GM23338 (cell line): Measurements from ENCODE around the gene MEF2A. TPM values are rescaled to one million over a fixed set of nuclear protein-coding genes. Genes with fewer than 3 reads are reported as not detected.

Experiments used
- ATAC-seq: fragments of 200-7000 bp; cut with Tn5 transposase; 3 replicates; pipeline ENCODE4 v1.9.1; 2020
- DNase-seq: peaks from one replicate; pipeline ENCODE4 v3.0.0-alpha.2; 2015; ENCODE audit warnings: low spot score
- H2AFZ ChIP-seq: fragments of 200-600 bp; sonication (generic); 2 replicates; pipeline ENCODE4 v1.8.0; 2016; ENCODE audit warnings: antibody characterized with exemption, mild to moderate bottlenecking, moderate library complexity
- H3F3A ChIP-seq: fragments of 200-600 bp; sonication (generic); replicated peaks from 2 replicates; pipeline ENCODE4 v1.8.0; 2017; ENCODE audit warnings: antibody characterized with exemption, mixed run types, low read depth
- H3K27ac ChIP-seq: fragments of 200-600 bp; sonication (generic); 2 replicates; pipeline ENCODE4 v1.6.1; 2016; ENCODE audit warnings: low read depth
- H3K27me3 ChIP-seq: fragments of 200-600 bp; sonication (generic); 2 replicates; pipeline ENCODE4 v1.8.0; 2016; ENCODE audit warnings: mild to moderate bottlenecking, mixed run types, moderate library complexity; ENCODE audit not compliant: insufficient read depth
- H3K36me3 ChIP-seq: fragments of 200-600 bp; sonication (generic); 2 replicates; pipeline ENCODE4 v1.8.0; 2016; ENCODE audit warnings: mild to moderate bottlenecking; ENCODE audit not compliant: insufficient read depth
- H3K4me1 ChIP-seq: fragments of 200-600 bp; sonication (generic); 2 replicates; pipeline ENCODE4 v1.8.0; 2016; ENCODE audit warnings: mild to moderate bottlenecking, moderate library complexity; ENCODE audit not compliant: insufficient read depth
- H3K4me2 ChIP-seq: fragments of 200-600 bp; sonication (generic); 2 replicates; pipeline ENCODE4 v1.7.1; 2017; ENCODE audit warnings: mixed run types
- H3K4me3 ChIP-seq: fragments of 200-600 bp; sonication (generic); 2 replicates; pipeline ENCODE4 v1.6.1; 2016; ENCODE audit warnings: mixed run types
- H3K79me2 ChIP-seq: fragments of 200-600 bp; sonication (generic); replicated peaks from 2 replicates; pipeline ENCODE4 v1.8.0; 2017; ENCODE audit warnings: mild to moderate bottlenecking; ENCODE audit not compliant: insufficient read depth
- H3K9me2 ChIP-seq: fragments of 200-600 bp; sonication (generic); 2 replicates; pipeline ENCODE4 v1.8.0; 2017; ENCODE audit not compliant: insufficient read depth
- H4K20me1 ChIP-seq: fragments of 200-600 bp; sonication (generic); replicated peaks from 2 replicates; pipeline ENCODE4 v1.8.0; 2017; ENCODE audit warnings: mild to moderate bottlenecking; ENCODE audit not compliant: insufficient read depth
- H3K27ac Mint-ChIP-seq: 2 replicates; pipeline ENCODE4 v1.8.0; 2020; ENCODE audit warnings: inconsistent platforms, mild to moderate bottlenecking, moderate library complexity, mixed read lengths
- H3K27me3 Mint-ChIP-seq: 3 replicates; pipeline ENCODE4 v1.8.0; 2022; ENCODE audit warnings: low read depth, mild to moderate bottlenecking, moderate library complexity, mixed read lengths, inconsistent platforms; ENCODE audit not compliant: insufficient read depth, poor library complexity
- H3K36me3 Mint-ChIP-seq: 3 replicates; pipeline ENCODE4 v1.8.0; 2021; ENCODE audit warnings: low read depth, mild to moderate bottlenecking, inconsistent platforms, moderate library complexity, mixed read lengths
- H3K4me1 Mint-ChIP-seq: 3 replicates; pipeline ENCODE4 v1.8.0; 2020; ENCODE audit warnings: mild to moderate bottlenecking, inconsistent platforms, mixed read lengths
- H3K4me3 Mint-ChIP-seq: 3 replicates; pipeline ENCODE4 v1.8.0; 2021; ENCODE audit warnings: moderate library complexity, mild to moderate bottlenecking, inconsistent platforms, mixed read lengths
- H3K9me3 Mint-ChIP-seq: 3 replicates; pipeline ENCODE4 v1.8.0; 2020; ENCODE audit warnings: moderate library complexity, mild to moderate bottlenecking, inconsistent platforms, mixed read lengths
- CREB1 ChIP-seq: fragments of 250-450 bp; sonication (Bioruptor Pico); IDR thresholded peaks from 2 replicates; pipeline ENCODE4 v1.5.0; 2020; ENCODE audit warnings: low read depth, mild to moderate bottlenecking, moderate library complexity
- ETS1 ChIP-seq: IDR thresholded peaks from 2 replicates; pipeline ENCODE4 v1.6.1; 2016; ENCODE audit warnings: antibody characterized with exemption
- EZH2 ChIP-seq: fragments of 200-600 bp; sonication (generic); IDR thresholded peaks from one replicate; pipeline ENCODE4 v1.8.0; 2017; ENCODE audit warnings: antibody characterized with exemption, mild to moderate bottlenecking, low read depth; ENCODE audit not compliant: unreplicated experiment
- EZH2phosphoT487 ChIP-seq: fragments of 200-600 bp; sonication (generic); IDR thresholded peaks from one replicate; pipeline ENCODE4 v1.8.1; 2018; ENCODE audit warnings: antibody characterized with exemption; ENCODE audit not compliant: unreplicated experiment
- JUNB ChIP-seq: IDR thresholded peaks from one replicate; pipeline ENCODE4 v1.6.1; 2016; ENCODE audit warnings: antibody characterized with exemption; ENCODE audit not compliant: unreplicated experiment
- NANOG ChIP-seq: IDR thresholded peaks from 2 replicates; pipeline ENCODE4 v1.6.1; 2016; ENCODE audit warnings: antibody characterized with exemption, borderline replicate concordance
- POLR2AphosphoS5 ChIP-seq: IDR thresholded peaks from 2 replicates; pipeline ENCODE4 v1.6.1; 2016; ENCODE audit warnings: antibody characterized with exemption, low read depth
- REST ChIP-seq: IDR thresholded peaks from one replicate; pipeline ENCODE4 v1.6.1; 2018; ENCODE audit warnings: antibody characterized with exemption; ENCODE audit not compliant: unreplicated experiment
- STAT1 ChIP-seq: IDR thresholded peaks from one replicate; pipeline ENCODE4 v1.6.1; 2016; ENCODE audit warnings: antibody characterized with exemption; ENCODE audit not compliant: unreplicated experiment
- ZNF114 ChIP-seq: fragments of 250-450 bp; sonication (Bioruptor Pico); IDR thresholded peaks from 2 replicates; pipeline ENCODE4 v1.5.0; 2020; ENCODE audit warnings: mild to moderate bottlenecking, moderate library complexity
- ZNF331 ChIP-seq: fragments of 250-450 bp; sonication (Bioruptor Pico); IDR thresholded peaks from 2 replicates; pipeline ENCODE4 v1.5.0; 2020; ENCODE audit warnings: low read depth, mild to moderate bottlenecking, moderate library complexity
- ZNF462 ChIP-seq: fragments of 250-450 bp; sonication (Bioruptor Pico); IDR thresholded peaks from 2 replicates; pipeline ENCODE4 v1.5.0; 2020; ENCODE audit warnings: mild to moderate bottlenecking, moderate library complexity
- polyA plus RNA-seq: library from polyadenylated mRNA; unstranded; fragments of >200 nt; fragmentation: Nextera tagmentation; extraction: Ambion mirVana; gene quantifications from 2 replicates; pipeline ENCODE4 v1.2.1, GENCODE V29; 2016
- total RNA-seq: library from RNA; depleted of rRNA; stranded (reverse); fragments of >200 nt; shearing (Covaris generic); gene quantifications from 2 replicates; pipeline ENCODE4 v1.2.3, GENCODE V29; 2014

The MEF2A gene
- total and polyA plus RNA-seq, 2 experiments from 2014 or later: 20.3 to 42.3 TPM

GRCh38 chr15:99562238-99562637, 3.5 kb upstream of the MEF2A start:
- peaks cover 5% of the 10 kb centered on the region; the same call in 1 of the 2 replicates for H4K20me1 ChIP-seq
- TF ChIP-seq JUNB: no peak
- no peak for TF ChIP-seq ZNF114
- TF ChIP-seq EZH2phosphoT487: no peak
- TF ChIP-seq ZNF462: no peak
- no peak for TF ChIP-seq STAT1
- no peak for TF ChIP-seq EZH2
- TF ChIP-seq NANOG: no peak
- no peak for TF ChIP-seq ETS1
- no peak for TF ChIP-seq ZNF331
- TF ChIP-seq REST: no peak
- TF ChIP-seq POLR2AphosphoS5: no peak
- TF ChIP-seq CREB1 (CRISPR knock-in tag): no peak
- H3K4me1 Mint-ChIP-seq: peaks cover 31% of the 10 kb centered on the region
- no peaks in the 10 kb centered on the region for H3K36me3 Mint-ChIP-seq
- H3K4me2 ChIP-seq: no peak overlapping the region
- H3F3A ChIP-seq: no peaks in the 10 kb centered on the region; the same call in 1 of the 2 replicates
- no peaks in the 10 kb centered on the region for H3K36me3 ChIP-seq
- no peak for ATAC-seq
- H3K4me1 ChIP-seq: peaks cover 24% of the 10 kb centered on the region
- H3K4me3 ChIP-seq: no peak overlapping the region
- H3K27me3 Mint-ChIP-seq: peaks cover 10% of the 10 kb centered on the region
- no peaks in the 10 kb centered on the region for H3K27me3 ChIP-seq
- peaks cover 8% of the 10 kb centered on the region for H3K79me2 ChIP-seq
- H3K4me3 Mint-ChIP-seq: no peak overlapping the region
- H3K9me3 Mint-ChIP-seq: no peaks in the 10 kb centered on the region
- H3K27ac ChIP-seq: no peak overlapping the region
- H3K27ac Mint-ChIP-seq: no peak overlapping the region
- DNase-seq: no peak
- no peaks in the 10 kb centered on the region for H3K9me2 ChIP-seq
- H2AFZ ChIP-seq: no peak overlapping the region
